Vagina (tissue), 2 donors: ENCODE measurements around the gene ARSD. TPM values are rescaled to one million over a fixed set of nuclear protein-coding genes. Genes with fewer than 3 reads are reported as not detected.
"Not testable (repeated sequence)": the region's sequence is repeated elsewhere in the genome, so short reads cannot be mapped to it uniquely, and the experiment has no call there.

Experiments
- DNase-seq, 2 donors: peaks; one replicate each; pipeline ENCODE4 v3.0.0-alpha.2; 2017; ENCODE audit errors: extremely low spot score in 2 of 2
- H3K27ac ChIP-seq: fragments of 200-600 bp; sonication (generic); one replicate; pipeline ENCODE4 v1.5.1; 2019
- H3K27me3 ChIP-seq: fragments of 200-600 bp; sonication (generic); one replicate; pipeline ENCODE4 v1.5.1; 2019
- H3K36me3 ChIP-seq, 2 donors: fragments of 200-600 bp; sonication (generic); one replicate each; pipeline ENCODE4 v1.5.1; 2017 to 2019
- H3K4me1 ChIP-seq: fragments of 200-600 bp; sonication (generic); one replicate; pipeline ENCODE4 v1.5.1; 2019
- H3K4me3 ChIP-seq, 2 donors: fragments of 200-600 bp; sonication (generic); 1 replicate in 1 of 2; 2 replicates in 1 of 2; pipeline ENCODE4 v1.5.1; 2016 to 2019
- H3K9me3 ChIP-seq: fragments of 200-600 bp; sonication (generic); one replicate; pipeline ENCODE4 v1.5.1; 2019
- POLR2A ChIP-seq, 2 donors: fragments of 450-650 bp; IDR thresholded peaks; one replicate each; pipeline ENCODE4 v1.6.1; 2017; ENCODE audit warnings: antibody characterized with exemption in 2 of 2, mild to moderate bottlenecking in 2 of 2, moderate library complexity in 2 of 2
- POLR2AphosphoS5 ChIP-seq, 2 donors: sonication (generic); formaldehyde crosslinking; IDR thresholded peaks; one replicate each; pipeline ENCODE4 v1.9.0; 2017; ENCODE audit warnings: antibody characterized with exemption in 2 of 2, mild to moderate bottlenecking in 2 of 2, low read depth in 1 of 2; ENCODE audit not compliant: insufficient read depth in 1 of 2
- intact Hi-C: fragments of 100-400 bp; cut with DNase I; formaldehyde crosslinking; loops from one replicate; pipeline ENCODE4 v1.15.1; 2023
- total RNA-seq: library from RNA; depleted of rRNA; stranded (reverse); fragments of >200 nt; gene quantifications from one replicate; pipeline ENCODE4 v1.2.3, GENCODE V29; 2016
- TF ChIP-seq, protein P1 (sequence below), 3 experiments: fragments of 450-650 bp in 2 of 3; fragments of 200-600 bp in 1 of 3; sonication (generic) in 1 of 3; IDR thresholded peaks; one replicate each; pipeline ENCODE4 v1.5.1; 2017 to 2019; ENCODE audit warnings: antibody characterized with exemption in 3 of 3, mild to moderate bottlenecking in 2 of 3, moderate library complexity in 2 of 3

The ARSD gene
- total RNA-seq, 1 donor from 2014 or later, result 14.0 TPM

DNA sequence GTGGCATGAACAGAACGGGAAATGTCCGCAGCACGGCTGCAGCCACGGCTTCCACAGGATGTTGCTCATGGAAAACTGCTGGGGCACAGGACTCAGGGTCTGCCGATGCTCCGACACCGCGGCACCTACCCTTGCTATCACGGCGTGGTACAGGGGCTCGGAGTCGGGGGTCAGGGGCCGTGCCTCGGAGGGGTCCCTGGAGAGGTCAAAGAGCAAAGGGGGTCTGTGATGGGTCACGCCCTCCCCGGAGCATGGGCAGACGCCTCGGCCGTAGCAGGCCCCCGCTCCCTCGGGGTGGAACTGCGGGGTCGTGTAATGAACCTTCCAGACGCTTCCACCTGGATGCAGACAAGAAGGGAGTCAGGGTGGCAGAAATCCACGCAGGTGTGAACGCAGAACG, 21.8 kb downstream of the ARSD start:
- H3K27me3 ChIP-seq, result no peaks in the 10 kb centered on the region
- TF ChIP-seq, protein P1, sequence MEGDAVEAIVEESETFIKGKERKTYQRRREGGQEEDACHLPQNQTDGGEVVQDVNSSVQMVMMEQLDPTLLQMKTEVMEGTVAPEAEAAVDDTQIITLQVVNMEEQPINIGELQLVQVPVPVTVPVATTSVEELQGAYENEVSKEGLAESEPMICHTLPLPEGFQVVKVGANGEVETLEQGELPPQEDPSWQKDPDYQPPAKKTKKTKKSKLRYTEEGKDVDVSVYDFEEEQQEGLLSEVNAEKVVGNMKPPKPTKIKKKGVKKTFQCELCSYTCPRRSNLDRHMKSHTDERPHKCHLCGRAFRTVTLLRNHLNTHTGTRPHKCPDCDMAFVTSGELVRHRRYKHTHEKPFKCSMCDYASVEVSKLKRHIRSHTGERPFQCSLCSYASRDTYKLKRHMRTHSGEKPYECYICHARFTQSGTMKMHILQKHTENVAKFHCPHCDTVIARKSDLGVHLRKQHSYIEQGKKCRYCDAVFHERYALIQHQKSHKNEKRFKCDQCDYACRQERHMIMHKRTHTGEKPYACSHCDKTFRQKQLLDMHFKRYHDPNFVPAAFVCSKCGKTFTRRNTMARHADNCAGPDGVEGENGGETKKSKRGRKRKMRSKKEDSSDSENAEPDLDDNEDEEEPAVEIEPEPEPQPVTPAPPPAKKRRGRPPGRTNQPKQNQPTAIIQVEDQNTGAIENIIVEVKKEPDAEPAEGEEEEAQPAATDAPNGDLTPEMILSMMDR (IDR thresholded peaks at IDR 0.05), result no peak
- TF ChIP-seq POLR2A (IDR thresholded peaks at IDR 0.05) (no peak), POLR2AphosphoS5 (IDR thresholded peaks at IDR 0.05; ENCODE audit: insufficient read depth in 1 of 2, low read depth in 1 of 2) (no peak)
- H3K27ac ChIP-seq, result no peak overlapping the region
- H3K9me3 ChIP-seq, result peaks cover 5% of the 10 kb centered on the region
- intact Hi-C loops, result no loop called here
- no peaks in the 10 kb centered on the region for H3K4me1 ChIP-seq
- DNase-seq, result no peak
- H3K4me3 ChIP-seq, result no peak overlapping the region
- peaks cover 0 to 8% of the 10 kb centered on the region in 2 donors for H3K36me3 ChIP-seq

GRCh38 chrX:2903366-2903765, 25.8 kb downstream of the ARSD start:
- no peak overlapping the region for H3K4me3 ChIP-seq
- no peak for DNase-seq
- intact Hi-C loops, result no loop called here
- peaks cover 3% of the 10 kb centered on the region for H3K4me1 ChIP-seq
- no peak overlapping the region for H3K27ac ChIP-seq
- H3K27me3 ChIP-seq, result no peaks in the 10 kb centered on the region
- peaks cover 0 to 5% of the 10 kb centered on the region in 2 donors for H3K36me3 ChIP-seq
- TF ChIP-seq POLR2A (IDR thresholded peaks at IDR 0.05), result no peak
- TF ChIP-seq, protein P1 (IDR thresholded peaks at IDR 0.05), result no peak
- TF ChIP-seq POLR2AphosphoS5 (IDR thresholded peaks at IDR 0.05; ENCODE audit: insufficient read depth in 1 of 2, low read depth in 1 of 2), result no peak
- H3K9me3 ChIP-seq, result peaks cover 5% of the 10 kb centered on the region

DNA sequence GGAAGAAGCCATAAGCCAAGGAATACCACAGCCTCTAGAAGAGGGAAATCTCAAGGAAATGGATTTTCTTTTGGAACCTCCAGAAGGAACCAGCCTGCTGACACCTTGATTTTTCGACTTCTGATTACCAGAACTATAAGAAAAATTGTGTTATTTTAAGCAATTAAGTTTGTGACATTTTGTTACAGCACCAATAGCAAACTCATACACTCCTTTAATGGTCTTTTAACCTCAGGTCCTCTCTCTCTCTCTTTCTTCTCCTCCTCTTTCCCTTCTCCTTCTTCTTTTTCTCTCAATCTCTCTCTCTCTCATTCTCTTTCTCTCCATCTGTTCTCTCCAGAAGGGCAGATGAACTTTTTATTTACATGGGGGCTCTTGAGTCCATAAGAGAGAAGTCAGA, 26.3 kb downstream of the ARSD start:
- no peak overlapping the region for H3K4me3 ChIP-seq
- H3K4me1 ChIP-seq, result peaks cover 9% of the 10 kb centered on the region
- TF ChIP-seq POLR2A (IDR thresholded peaks at IDR 0.05), result no peak
- TF ChIP-seq, protein P1 (IDR thresholded peaks at IDR 0.05), result no peak
- TF ChIP-seq POLR2AphosphoS5 (IDR thresholded peaks at IDR 0.05; ENCODE audit: insufficient read depth in 1 of 2, low read depth in 1 of 2), result no peak
- intact Hi-C loops, result no loop called here
- peaks cover 0 to 5% of the 10 kb centered on the region in 2 donors for H3K36me3 ChIP-seq
- DNase-seq, result no peak
- H3K27ac ChIP-seq, result no peak overlapping the region
- H3K27me3 ChIP-seq, result no peaks in the 10 kb centered on the region
- H3K9me3 ChIP-seq, result peaks cover 5% of the 10 kb centered on the region

- H3K27me3 ChIP-seq, result no peaks in the 10 kb centered on the region
- no peak for TF ChIP-seq POLR2A (IDR thresholded peaks at IDR 0.05)
- no peak for TF ChIP-seq POLR2AphosphoS5 (IDR thresholded peaks at IDR 0.05; ENCODE audit: insufficient read depth in 1 of 2, low read depth in 1 of 2)
- TF ChIP-seq, protein P1 (IDR thresholded peaks at IDR 0.05), result no peak
- no peaks in the 10 kb centered on the region for H3K36me3 ChIP-seq
- H3K4me3 ChIP-seq, result no peak overlapping the region
- peaks cover 5% of the 10 kb centered on the region for H3K9me3 ChIP-seq
- H3K27ac ChIP-seq, result no peak overlapping the region
- intact Hi-C loops, result no loop called here
- H3K4me1 ChIP-seq, result peaks cover 21% of the 10 kb centered on the region
- no peak for DNase-seq
Observed at GRCh38 chrX:2901367-2902036, 27.6 kb downstream of the ARSD start.

- intact Hi-C loops, result no loop called here
- no peak for TF ChIP-seq POLR2A (IDR thresholded peaks at IDR 0.05)
- TF ChIP-seq, protein P1 (IDR thresholded peaks at IDR 0.05), result no peak
- no peak for TF ChIP-seq POLR2AphosphoS5 (IDR thresholded peaks at IDR 0.05; ENCODE audit: insufficient read depth in 1 of 2, low read depth in 1 of 2)
- H3K4me3 ChIP-seq, result no peak overlapping the region
- no peaks in the 10 kb centered on the region for H3K27me3 ChIP-seq
- no peaks in the 10 kb centered on the region for H3K36me3 ChIP-seq
- peaks cover 5% of the 10 kb centered on the region for H3K9me3 ChIP-seq
- H3K4me1 ChIP-seq, result peaks cover 44% of the 10 kb centered on the region
- no peak for DNase-seq
- no peak overlapping the region for H3K27ac ChIP-seq
Observed at GRCh38 chrX:2898846-2899512, 30.2 kb downstream of the ARSD start.

DNA sequence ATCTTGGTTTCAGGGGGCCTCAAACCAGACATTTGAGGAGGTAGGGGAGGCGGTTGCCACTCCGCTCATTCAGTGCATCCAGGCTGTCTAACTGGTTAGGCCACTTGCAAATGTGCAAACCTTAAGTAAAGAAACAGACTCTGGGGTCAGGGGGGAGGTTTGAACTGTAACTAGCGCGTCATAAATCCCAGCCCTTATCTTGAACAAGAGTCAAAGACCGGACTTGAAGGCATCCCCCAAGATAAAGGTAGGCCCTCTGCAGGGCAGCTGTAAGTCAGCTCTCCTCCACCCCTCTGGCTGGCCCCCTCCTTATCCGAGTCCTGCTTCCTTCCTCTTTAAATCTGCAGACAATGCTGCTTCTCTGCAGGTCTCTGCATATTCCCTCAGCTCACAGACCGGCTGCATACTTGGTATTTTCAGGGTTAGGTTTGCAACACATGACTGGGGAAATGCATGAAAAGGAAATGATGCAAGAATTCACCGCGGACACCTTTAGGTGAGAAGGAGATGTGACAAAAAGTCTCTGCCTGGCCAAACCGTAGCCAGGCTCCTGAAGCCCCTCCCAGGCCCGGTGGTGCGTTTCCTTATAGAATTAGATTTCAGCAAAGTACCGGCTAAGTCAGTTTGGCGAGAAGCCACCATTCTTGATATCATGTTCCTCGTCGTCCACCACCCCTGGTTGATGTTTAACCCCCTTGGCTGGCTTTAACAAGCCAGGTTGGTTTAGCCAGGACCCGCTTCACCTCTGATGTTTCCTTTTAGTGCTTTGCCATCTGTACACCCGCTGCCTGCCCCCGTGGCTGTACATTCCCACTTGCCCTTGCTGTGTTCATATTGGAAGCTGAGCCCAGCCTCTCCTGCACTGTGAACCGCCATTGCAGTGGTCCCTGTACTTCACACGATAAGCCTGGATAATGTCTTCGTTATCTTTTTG, 31.2 kb downstream of the ARSD start:
- H3K4me3 ChIP-seq, H3K27me3 ChIP-seq, H3K9me3 ChIP-seq, H3K36me3 ChIP-seq, intact Hi-C loops, DNase-seq, H3K27ac ChIP-seq: not testable (repeated sequence)
- H3K4me1 ChIP-seq, result peaks cover 44% of the 10 kb centered on the region
